ENCODE measurements around the gene SIL1.

Gene SIL1

GRCh38 chr5:139138109-139138508 is 60.1 kb downstream of the SIL1 start:
- ChIA-PET CTCF (no interaction called here), POLR2A (ENCODE audit: low non-redundant PET) (no interaction called here)
- TF ChIP-seq, protein P1, sequence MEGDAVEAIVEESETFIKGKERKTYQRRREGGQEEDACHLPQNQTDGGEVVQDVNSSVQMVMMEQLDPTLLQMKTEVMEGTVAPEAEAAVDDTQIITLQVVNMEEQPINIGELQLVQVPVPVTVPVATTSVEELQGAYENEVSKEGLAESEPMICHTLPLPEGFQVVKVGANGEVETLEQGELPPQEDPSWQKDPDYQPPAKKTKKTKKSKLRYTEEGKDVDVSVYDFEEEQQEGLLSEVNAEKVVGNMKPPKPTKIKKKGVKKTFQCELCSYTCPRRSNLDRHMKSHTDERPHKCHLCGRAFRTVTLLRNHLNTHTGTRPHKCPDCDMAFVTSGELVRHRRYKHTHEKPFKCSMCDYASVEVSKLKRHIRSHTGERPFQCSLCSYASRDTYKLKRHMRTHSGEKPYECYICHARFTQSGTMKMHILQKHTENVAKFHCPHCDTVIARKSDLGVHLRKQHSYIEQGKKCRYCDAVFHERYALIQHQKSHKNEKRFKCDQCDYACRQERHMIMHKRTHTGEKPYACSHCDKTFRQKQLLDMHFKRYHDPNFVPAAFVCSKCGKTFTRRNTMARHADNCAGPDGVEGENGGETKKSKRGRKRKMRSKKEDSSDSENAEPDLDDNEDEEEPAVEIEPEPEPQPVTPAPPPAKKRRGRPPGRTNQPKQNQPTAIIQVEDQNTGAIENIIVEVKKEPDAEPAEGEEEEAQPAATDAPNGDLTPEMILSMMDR (conservative IDR thresholded peaks at IDR 0.05; ENCODE audit: low read depth) = no peak
- no peak for DNase-seq (ENCODE audit: low spot score)
- no peak overlapping the region for H3K27ac ChIP-seq

GRCh38 chr5:139137697-139138096 is 60.5 kb downstream of the SIL1 start:
- H3K27ac ChIP-seq = no peak overlapping the region
- DNase-seq (ENCODE audit: low spot score) = no peak
- POLR2A ChIA-PET (ENCODE audit: low non-redundant PET) = no interaction called here
- CTCF ChIA-PET = no interaction called here
- TF ChIP-seq, protein P1 (conservative IDR thresholded peaks at IDR 0.05; ENCODE audit: low read depth) = no peak

GRCh38 chr5:139134906-139135305 is 63.3 kb downstream of the SIL1 start:
- DNase-seq (ENCODE audit: low spot score) = no peak
- no peak overlapping the region for H3K27ac ChIP-seq
- CTCF ChIA-PET = interaction anchor here (0.6 kb wide), 1 partner anchor 10 kb away, joined by 3 read pairs; no protein-coding TSS in a partner anchor
- POLR2A ChIA-PET (ENCODE audit: low non-redundant PET) = no interaction called here
- TF ChIP-seq, protein P1 (conservative IDR thresholded peaks at IDR 0.05; ENCODE audit: low read depth) = no peak

- no peak overlapping the region for H3K27ac ChIP-seq
- ChIA-PET POLR2A (ENCODE audit: low non-redundant PET) (no interaction called here), CTCF (interaction anchor here (0.6 kb wide), 1 partner anchor 1018 kb away, joined by 4 read pairs; no protein-coding TSS in a partner anchor)
- DNase-seq (ENCODE audit: low spot score) = no peak
- TF ChIP-seq, protein P1 (conservative IDR thresholded peaks at IDR 0.05; ENCODE audit: low read depth) = no peak
Observed at GRCh38 chr5:139133282-139133681, 64.9 kb downstream of the SIL1 start.

DNA sequence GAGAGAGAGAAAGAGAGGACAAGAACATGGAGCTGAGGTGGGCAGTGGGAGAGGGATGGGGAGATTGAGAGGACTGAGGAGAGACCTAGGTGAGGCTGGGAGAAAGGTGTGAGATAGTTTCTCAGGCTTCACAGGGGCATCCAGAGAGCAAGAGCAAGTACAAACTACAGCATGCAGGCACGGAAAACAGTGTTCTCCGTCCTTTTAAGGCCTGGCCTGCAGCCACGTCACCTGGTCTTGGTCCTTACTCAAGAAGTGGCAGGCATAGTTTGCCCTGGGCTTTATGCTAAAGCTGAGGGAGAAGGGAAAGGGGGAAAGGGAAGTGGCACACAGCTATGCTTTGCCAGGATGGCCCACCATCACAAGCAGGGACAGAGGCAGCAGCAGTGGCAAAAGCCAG is 65.7 kb downstream of the SIL1 start:
- TF ChIP-seq, protein P1 (conservative IDR thresholded peaks at IDR 0.05; ENCODE audit: low read depth) = no peak
- H3K27ac ChIP-seq = no peak overlapping the region
- POLR2A ChIA-PET (ENCODE audit: low non-redundant PET) = no interaction called here
- no peak for DNase-seq (ENCODE audit: low spot score)
- CTCF ChIA-PET = interaction anchor here (0.6 to 0.7 kb wide), 2 partner anchors 45 to 1018 kb away, joined by 3 to 4 read pairs; no protein-coding TSS in a partner anchor

- no peak for DNase-seq (ENCODE audit: low spot score)
- no peak overlapping the region for H3K27ac ChIP-seq
- POLR2A ChIA-PET (ENCODE audit: low non-redundant PET) = no interaction called here
- CTCF ChIA-PET = interaction anchor here (0.7 kb wide), 1 partner anchor 44 kb away, joined by 3 read pairs; no protein-coding TSS in a partner anchor
- TF ChIP-seq, protein P1 (conservative IDR thresholded peaks at IDR 0.05; ENCODE audit: low read depth) = no peak
Observed at GRCh38 chr5:139131921-139132432, 66.2 kb downstream of the SIL1 start.

All from RWPE1 (cell line).